ENCODE data around the gene UBE2D1. TPM values are rescaled to one million over a fixed set of nuclear protein-coding genes. Genes with fewer than 3 reads are reported as not detected.
A peak's percentile ranks its signal among the peaks of the same experiment; 100 is the strongest.

UBE2D1 gene
- total RNA-seq, 1 donor: 64.3 TPM

DNA sequence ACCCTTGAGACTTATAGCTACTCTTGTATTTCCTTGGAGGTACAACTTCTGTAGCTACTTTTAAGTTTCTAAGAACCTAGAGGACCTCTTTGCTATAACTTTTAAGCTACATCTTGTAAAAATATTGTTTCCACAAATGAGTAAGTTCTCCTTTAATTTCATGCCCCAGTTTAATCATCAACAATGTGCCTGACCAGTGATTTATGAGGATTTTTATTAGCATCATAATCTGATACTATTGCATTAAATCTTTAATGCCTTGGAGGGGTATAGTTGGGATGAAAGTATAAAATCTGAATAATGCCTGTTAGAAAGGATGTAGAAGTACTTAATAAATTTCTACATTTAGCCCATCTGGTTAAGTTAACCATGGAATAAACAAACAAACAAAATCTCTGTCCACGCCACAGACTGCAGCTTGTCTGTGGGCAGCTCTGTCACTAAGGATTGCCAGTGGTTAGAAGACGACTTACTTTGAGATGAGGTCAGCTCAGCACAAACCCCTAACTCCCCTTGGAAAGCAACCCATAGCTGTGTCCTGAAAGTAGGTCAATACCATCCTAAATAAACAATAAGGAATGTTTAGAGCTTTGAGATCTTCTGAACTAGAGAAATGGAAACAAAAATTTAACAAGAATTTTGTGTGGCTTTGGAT is 18.3 kb downstream of the UBE2D1 start:
- H3K27me3 ChIP-seq (ENCODE audit: insufficient read depth, low read length): no peaks in the 10 kb centered on the region
- no peak overlapping the region for H3K4me3 ChIP-seq (ENCODE audit: low read length)
- peaks cover 40% of the 10 kb centered on the region for H3K4me1 ChIP-seq (ENCODE audit: insufficient read depth, low read length)
- no peaks in the 10 kb centered on the region for H3K9me3 ChIP-seq (ENCODE audit: low read depth, low read length)

DNA sequence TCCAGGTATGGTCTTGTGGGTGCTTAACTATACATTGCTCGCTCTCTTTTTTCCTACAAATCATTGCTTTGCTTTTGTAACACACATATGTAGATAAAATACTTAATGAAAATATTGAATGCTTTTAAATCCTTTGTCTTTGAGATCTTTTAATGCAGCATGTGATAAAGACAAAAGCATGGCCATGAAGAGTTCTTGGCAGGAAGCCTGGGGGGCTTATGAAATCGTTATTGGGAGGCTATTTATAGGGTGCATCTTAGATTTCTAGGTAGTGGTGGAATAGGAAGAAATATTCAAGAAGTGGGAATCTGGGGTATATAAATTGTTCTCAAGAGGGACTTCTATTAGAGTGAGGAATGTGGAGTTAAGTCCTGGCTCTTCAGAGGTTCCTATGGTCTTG is 21.9 kb downstream of the UBE2D1 start:
- Histone ChIP-seq H3K4me1 (ENCODE audit: insufficient read depth, low read length) (peaks cover 36% of the 10 kb centered on the region), H3K4me3 (ENCODE audit: low read length) (no peak overlapping the region), H3K27me3 (ENCODE audit: insufficient read depth, low read length) (no peaks in the 10 kb centered on the region), H3K9me3 (ENCODE audit: low read depth, low read length) (no peaks in the 10 kb centered on the region)

DNA sequence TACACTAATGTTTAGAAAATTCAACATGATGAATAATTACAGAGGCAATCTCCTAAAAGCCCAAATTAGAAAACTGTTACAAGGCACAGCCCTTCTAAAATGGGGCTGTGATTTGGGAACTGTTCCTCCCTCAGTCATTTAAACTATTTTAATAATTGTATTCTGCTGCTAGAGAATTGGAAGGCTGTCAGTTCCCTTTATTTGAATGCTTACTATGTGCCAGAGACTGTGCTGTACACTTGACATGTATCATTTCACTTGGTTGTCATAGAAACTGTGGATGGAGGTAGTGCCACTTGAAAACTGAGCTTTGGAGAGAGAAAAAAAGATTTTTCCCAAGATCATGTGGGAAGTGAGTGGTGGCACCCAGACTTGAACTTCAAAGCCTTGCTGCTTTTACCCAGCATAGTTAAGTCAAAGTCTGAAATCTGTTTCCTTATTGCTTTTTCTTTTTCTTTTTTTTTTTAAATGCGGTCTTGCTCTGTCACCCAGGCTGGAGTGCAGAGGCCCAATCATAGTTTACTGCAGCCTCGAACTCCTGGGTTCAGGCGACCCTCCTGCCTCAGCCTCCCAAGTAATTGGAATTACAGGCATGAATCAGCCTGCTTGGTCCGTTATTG is 23.6 kb downstream of the UBE2D1 start:
- Histone ChIP-seq H3K27me3 (ENCODE audit: insufficient read depth, low read length) (no peaks in the 10 kb centered on the region), H3K4me3 (ENCODE audit: low read length) (no peak overlapping the region), H3K9me3 (ENCODE audit: low read depth, low read length) (no peaks in the 10 kb centered on the region), H3K4me1 (ENCODE audit: insufficient read depth, low read length) (peaks cover 21% of the 10 kb centered on the region)

DNA sequence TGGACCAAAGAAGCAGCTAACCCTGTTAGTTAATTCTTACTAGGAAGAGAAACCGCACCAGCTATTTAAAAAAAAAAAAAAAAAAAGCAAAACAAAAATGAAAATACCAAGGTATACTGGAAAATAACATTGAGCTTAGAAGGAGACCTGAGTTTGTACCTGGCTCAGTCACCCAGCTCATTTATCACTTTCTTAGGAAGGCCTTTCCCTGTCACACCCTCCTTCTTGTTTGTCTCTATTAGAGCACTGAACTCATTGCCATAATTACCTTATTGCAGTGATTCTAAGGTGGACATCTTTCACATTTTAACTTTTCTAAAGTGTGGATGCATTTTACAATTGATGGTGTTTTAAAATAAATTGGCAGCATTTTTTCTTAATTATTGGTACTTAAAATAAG is 24.1 kb downstream of the UBE2D1 start:
- Histone ChIP-seq H3K4me3 (ENCODE audit: low read length) (no peak overlapping the region), H3K9me3 (ENCODE audit: low read depth, low read length) (no peaks in the 10 kb centered on the region), H3K27me3 (ENCODE audit: insufficient read depth, low read length) (no peaks in the 10 kb centered on the region), H3K4me1 (ENCODE audit: insufficient read depth, low read length) (peaks cover 21% of the 10 kb centered on the region)

DNA sequence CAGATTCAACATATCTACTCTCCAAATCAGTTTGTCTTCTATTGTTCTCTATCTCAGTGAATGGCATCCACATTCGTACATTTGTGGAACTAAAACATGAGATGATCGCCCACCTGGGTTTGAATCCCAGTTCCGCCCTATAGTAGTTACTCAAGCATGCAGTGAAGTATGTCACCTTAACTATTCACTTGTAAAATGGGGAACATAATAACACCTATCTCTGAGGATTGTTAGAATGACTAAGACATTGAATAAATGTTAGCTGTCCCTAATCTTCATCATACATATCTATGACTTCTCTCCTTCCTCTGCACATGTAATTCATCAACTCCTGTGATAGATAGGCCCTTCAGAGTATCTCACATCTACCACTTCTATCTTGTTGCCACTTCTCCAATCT is 24.7 kb downstream of the UBE2D1 start:
- no peaks in the 10 kb centered on the region for H3K9me3 ChIP-seq (ENCODE audit: low read depth, low read length)
- no peaks in the 10 kb centered on the region for H3K27me3 ChIP-seq (ENCODE audit: insufficient read depth, low read length)
- peaks cover 21% of the 10 kb centered on the region for H3K4me1 ChIP-seq (ENCODE audit: insufficient read depth, low read length)
- H3K4me3 ChIP-seq (ENCODE audit: low read length): no peak overlapping the region

DNA sequence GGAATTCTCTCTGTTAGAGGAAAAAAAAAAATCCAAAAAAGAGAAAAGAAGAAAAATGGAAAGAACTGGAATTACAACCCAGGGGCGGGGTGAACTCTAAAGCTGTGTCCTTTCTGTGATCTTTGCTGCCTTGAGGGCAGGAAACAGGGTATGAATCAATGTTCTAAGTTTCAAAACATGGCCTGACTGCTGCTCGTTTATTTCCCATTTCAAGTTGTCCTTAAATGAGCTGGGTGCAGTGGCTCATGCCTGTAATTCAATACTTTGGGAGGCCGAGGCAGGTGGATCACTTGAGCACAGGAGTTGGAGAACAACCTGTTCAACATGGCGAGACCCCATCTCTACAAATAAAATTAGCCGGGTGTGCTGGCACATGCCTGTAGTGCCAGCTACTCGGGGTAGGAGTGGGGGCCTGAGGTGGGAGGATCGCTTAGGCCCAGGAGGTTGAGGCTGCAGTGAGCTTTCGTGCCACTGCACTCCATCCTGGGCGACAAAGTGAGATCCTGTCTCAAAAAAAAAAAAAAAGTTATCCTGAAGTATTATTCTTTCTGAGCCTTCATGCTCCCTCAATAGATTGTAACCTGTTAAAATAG is 25.7 kb downstream of the UBE2D1 start:
- no peaks in the 10 kb centered on the region for H3K9me3 ChIP-seq (ENCODE audit: low read depth, low read length)
- H3K27me3 ChIP-seq (ENCODE audit: insufficient read depth, low read length): no peaks in the 10 kb centered on the region
- H3K4me1 ChIP-seq (ENCODE audit: insufficient read depth, low read length): peaks cover 21% of the 10 kb centered on the region
- no peak overlapping the region for H3K4me3 ChIP-seq (ENCODE audit: low read length)

DNA sequence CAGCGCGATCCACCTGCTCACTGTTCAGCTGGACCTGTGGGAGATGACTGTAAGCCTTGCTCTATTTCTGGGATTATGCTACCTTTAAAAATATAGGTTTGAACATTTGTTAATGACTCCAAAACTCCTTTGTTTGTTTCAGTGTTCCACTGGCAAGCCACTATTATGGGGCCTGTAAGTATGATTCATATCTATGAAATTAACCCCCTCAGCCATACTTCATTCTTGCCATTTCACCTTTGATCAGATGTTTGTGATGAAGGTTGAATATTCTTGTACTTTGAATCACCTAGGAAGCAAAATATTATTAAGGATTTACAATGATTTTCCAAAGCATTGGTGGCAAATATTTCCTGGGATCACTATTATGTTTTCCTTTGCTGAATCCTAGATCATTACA is 26.5 kb downstream of the UBE2D1 start:
- Histone ChIP-seq H3K4me3 (ENCODE audit: low read length) (no peak overlapping the region), H3K9me3 (ENCODE audit: low read depth, low read length) (no peaks in the 10 kb centered on the region), H3K27me3 (ENCODE audit: insufficient read depth, low read length) (no peaks in the 10 kb centered on the region), H3K4me1 (ENCODE audit: insufficient read depth, low read length) (peaks cover 21% of the 10 kb centered on the region)

DNA sequence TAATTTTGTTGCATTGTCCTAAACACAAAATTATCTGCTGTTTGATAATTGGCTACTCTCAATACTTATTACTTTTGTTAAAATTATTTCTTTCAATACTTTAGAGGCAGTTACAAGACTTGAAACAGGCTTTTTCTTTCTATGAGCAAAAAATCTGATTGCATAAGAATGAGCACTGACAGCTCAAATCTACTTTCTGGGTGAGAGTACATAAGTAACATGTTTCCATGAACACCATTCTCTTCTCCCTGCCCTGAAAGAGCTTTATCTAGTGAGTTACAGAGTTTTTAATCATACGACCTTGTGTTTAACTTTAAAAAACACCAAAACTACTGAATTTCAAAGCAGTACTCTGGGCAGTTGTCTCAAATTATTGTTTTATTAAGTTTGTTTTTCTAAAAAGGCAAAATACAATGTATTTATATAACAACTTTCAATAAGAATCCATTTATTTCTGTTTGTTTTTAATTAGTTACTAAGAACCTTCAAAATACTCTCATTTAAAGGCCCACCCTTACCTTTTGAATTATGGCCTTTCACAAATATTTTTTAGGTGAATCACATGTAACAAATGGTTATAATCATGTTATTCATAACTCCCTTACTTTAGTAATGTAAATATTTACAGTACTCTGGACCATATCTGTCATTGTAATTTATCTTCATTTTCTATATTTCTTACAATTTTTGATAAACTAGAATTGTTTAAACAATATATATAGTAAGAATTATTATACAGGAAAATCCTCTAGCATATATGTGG is 27.4 kb downstream of the UBE2D1 start:
- no peaks in the 10 kb centered on the region for H3K9me3 ChIP-seq (ENCODE audit: low read depth, low read length)
- no peaks in the 10 kb centered on the region for H3K27me3 ChIP-seq (ENCODE audit: insufficient read depth, low read length)
- H3K4me1 ChIP-seq (ENCODE audit: insufficient read depth, low read length): peaks cover 21% of the 10 kb centered on the region
- no peak overlapping the region for H3K4me3 ChIP-seq (ENCODE audit: low read length)

DNA sequence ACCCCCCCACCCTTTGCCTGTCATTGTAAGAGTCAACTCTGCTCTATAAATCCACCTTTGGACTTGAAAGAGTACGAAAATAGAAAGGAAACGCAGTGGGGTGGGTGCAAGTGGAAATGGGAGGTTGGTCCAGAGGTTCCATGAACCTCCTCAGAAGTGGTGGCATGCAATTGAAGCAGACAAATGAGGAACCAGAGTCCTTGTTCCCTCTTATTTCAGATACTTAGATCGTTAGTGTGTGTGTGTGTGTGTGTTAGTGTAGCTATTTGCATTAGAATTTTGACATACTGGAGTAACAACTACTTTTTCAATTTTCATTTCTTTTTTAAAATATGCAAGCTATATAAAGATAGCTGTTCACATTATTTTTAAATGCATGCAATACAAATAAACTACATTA is 32.3 kb downstream of the UBE2D1 start:
- no peaks in the 10 kb centered on the region for H3K27me3 ChIP-seq (ENCODE audit: insufficient read depth, low read length)
- no peak overlapping the region for H3K4me3 ChIP-seq (ENCODE audit: low read length)
- H3K9me3 ChIP-seq (ENCODE audit: low read depth, low read length): no peaks in the 10 kb centered on the region
- no peaks in the 10 kb centered on the region for H3K4me1 ChIP-seq (ENCODE audit: insufficient read depth, low read length)

DNA sequence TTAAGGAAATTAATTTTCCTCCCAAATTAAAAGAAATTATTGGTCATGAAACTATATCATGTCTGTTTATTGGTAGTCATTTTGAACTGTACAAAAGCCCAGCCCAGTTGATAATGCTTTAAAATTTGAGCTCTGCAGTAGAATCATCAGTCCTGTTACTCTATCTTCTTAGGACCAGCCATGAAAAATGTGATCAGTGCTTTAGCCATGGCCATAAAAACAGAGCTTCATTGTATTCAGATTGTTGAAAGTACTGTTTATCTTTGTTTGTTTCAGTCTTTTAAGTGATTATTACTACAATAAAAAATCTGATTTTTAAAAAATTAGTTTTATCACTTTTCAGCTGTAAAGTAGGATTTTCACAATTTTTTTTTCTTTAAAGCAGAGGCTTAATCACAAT is 36.7 kb downstream of the UBE2D1 start:
- Histone ChIP-seq H3K27me3 (ENCODE audit: insufficient read depth, low read length) (no peaks in the 10 kb centered on the region), H3K4me3 (ENCODE audit: low read length) (no peak overlapping the region), H3K9me3 (ENCODE audit: low read depth, low read length) (no peaks in the 10 kb centered on the region), H3K4me1 (ENCODE audit: insufficient read depth, low read length) (no peaks in the 10 kb centered on the region)

DNA sequence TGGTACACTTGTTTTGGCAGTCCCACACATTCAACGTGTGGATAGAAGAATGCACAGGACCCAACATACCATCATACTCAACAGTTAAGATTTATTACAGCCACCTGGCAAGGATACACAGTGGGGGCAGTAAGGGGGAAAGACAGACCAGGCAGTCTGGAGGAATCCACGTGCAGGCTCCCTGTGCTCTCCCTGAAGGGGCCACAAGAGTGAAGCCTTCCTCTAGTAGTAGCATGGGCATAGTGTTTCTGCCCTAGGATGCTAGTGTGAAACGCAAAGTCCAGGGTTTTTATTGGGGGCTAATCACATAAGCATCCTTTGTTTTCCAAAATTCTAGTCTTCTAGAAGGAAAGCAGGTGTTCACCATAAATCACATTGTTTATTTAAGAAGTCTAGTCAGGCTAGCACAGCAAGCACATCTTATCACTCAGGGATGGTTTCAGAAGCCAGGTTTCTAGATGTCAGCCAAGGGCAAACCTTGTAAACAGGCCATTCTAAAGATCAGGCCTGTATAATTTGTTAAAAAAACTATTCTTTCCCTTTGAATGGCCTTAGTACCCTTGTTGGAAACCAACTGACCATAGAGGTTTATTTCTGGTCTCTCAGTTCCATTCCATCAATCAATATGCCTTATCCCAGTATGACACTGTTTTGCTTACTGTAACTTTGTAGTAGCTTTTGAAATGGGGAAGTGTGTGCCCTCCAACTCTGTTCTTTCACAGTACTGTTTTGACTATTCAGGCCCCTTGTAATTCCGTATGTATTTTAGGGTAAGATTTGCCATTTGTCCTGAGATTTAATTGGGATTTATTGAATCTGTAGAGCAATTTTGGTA is 38.0 kb downstream of the UBE2D1 start:
- H3K4me1 ChIP-seq (ENCODE audit: insufficient read depth, low read length): no peaks in the 10 kb centered on the region
- H3K4me3 ChIP-seq (ENCODE audit: low read length): no peak overlapping the region
- no peaks in the 10 kb centered on the region for H3K9me3 ChIP-seq (ENCODE audit: low read depth, low read length)
- H3K27me3 ChIP-seq (ENCODE audit: insufficient read depth, low read length): no peaks in the 10 kb centered on the region

DNA sequence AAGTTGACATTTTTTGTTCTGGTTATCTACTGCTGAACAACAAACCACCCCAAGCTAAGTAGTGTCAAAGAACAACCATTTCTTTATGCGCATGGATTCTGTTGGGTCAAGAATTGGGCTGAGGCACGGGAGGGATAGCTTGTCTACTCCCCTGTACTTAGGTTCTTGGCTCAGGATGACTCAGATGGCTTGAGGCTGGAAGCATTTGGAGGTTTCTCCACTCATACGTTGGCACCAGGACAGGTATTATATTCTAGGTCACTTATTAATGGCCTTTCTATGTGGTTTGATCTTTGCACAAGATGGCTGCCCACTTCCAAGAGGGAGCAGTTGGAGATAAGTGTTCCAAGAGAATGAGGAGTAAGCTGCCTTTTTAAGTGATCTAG is 38.6 kb downstream of the UBE2D1 start:
- no peaks in the 10 kb centered on the region for H3K27me3 ChIP-seq (ENCODE audit: insufficient read depth, low read length)
- H3K4me3 ChIP-seq (ENCODE audit: low read length): no peak overlapping the region

DNA sequence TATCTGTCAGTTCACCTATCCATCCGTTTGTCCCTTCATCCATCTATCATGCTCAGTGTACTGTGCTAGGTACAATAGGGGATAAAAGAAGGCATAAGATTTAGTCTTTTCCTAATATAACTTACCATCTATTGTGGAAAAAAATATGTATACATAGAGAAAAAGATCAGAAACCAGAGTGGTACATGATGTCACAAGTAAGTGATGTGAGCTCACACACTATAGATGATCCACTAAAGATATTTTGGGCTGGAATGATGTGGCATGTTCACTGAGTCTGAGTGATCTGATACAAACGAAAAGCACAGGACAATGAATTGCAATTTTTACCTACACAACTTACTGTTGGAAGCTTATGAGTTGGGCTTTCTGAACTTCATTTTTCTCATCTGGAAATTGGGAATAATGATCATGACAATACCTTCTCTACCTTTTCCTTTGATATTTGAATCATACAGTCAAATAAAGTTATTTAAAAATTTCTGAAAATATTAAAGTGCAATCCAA is 47.7 kb downstream of the UBE2D1 start:
- Histone ChIP-seq H3K4me1 (ENCODE audit: insufficient read depth, low read length) (peaks cover 32% of the 10 kb centered on the region), H3K27me3 (ENCODE audit: insufficient read depth, low read length) (no peaks in the 10 kb centered on the region), H3K4me3 (ENCODE audit: low read length) (no peak overlapping the region), H3K9me3 (ENCODE audit: low read depth, low read length) (no peaks in the 10 kb centered on the region)

More for the DNA sequence above, 38.6 kb downstream of the UBE2D1 start:
- Histone ChIP-seq H3K9me3 (ENCODE audit: low read depth, low read length) (no peaks in the 10 kb centered on the region), H3K4me1 (ENCODE audit: insufficient read depth, low read length) (no peaks in the 10 kb centered on the region)

DNA sequence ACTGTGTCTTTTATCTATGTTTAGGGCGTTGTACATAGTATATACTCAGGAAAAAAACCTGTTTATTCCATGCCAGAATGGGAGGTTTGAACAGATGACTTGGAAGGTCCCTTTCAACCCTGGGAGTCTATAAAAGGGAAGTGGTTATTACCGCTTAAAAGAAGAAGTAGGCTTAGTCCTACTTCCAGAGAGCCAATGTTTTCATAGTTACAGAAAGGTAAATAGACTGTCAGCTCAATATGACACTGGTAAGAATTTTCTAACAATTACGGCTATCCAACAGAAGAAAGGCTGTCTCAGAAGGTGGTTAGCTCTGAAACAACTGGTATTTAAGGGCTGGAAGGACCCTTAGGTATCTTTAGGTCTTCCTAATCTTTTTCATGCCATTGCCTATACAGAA is 49.3 kb downstream of the UBE2D1 start:
- peak overlapping the region; percentile 83 for H3K4me3 ChIP-seq (ENCODE audit: low read length)

More for the DNA sequence above, 49.3 kb downstream of the UBE2D1 start:
- Histone ChIP-seq H3K4me1 (ENCODE audit: insufficient read depth, low read length) (peaks cover 32% of the 10 kb centered on the region), H3K27me3 (ENCODE audit: insufficient read depth, low read length) (no peaks in the 10 kb centered on the region), H3K9me3 (ENCODE audit: low read depth, low read length) (no peaks in the 10 kb centered on the region)

Measured in mononuclear cell (primary cell).